Lower lobe of right lung (tissue), 2 donors: ENCODE results near the gene NFASC. TPM values are rescaled to one million over a fixed set of nuclear protein-coding genes. Genes with fewer than 3 reads are reported as not detected.

Source experiments
- ATAC-seq, 2 donors: fragments of 200-7000 bp; cut with Tn5 transposase; one replicate each; pipeline ENCODE4 v1.9.1; 2020 to 2022; ENCODE audit warnings: mild to moderate bottlenecking in 2 of 2, moderate library complexity in 2 of 2
- DNase-seq: peaks from one replicate; pipeline ENCODE4 v3.0.0-alpha.2; 2020
- H3K27ac ChIP-seq: fragments of 200-600 bp; one replicate; pipeline ENCODE4 v1.8.0; 2022
- H3K27me3 ChIP-seq: fragments of 200-600 bp; one replicate; pipeline ENCODE4 v1.8.0; 2022; ENCODE audit warnings: low read depth
- H3K36me3 ChIP-seq: fragments of 200-600 bp; one replicate; pipeline ENCODE4 v1.8.0; 2022; ENCODE audit warnings: mild to moderate bottlenecking
- H3K4me1 ChIP-seq: fragments of 200-600 bp; one replicate; pipeline ENCODE4 v1.8.0; 2022
- H3K4me3 ChIP-seq: fragments of 200-600 bp; one replicate; pipeline ENCODE4 v1.8.0; 2022; ENCODE audit warnings: mild to moderate bottlenecking
- H3K9me3 ChIP-seq: fragments of 200-600 bp; one replicate; pipeline ENCODE4 v1.8.0; 2022
- CTCF ChIP-seq: fragments of 200-600 bp; IDR thresholded peaks from one replicate; pipeline ENCODE4 v1.8.0; 2022; ENCODE audit warnings: antibody characterized with exemption, mild to moderate bottlenecking
- intact Hi-C: fragments of 100-400 bp; cut with DNase I; formaldehyde crosslinking; loops from one replicate; pipeline ENCODE4 v1.11.0; 2022
- total RNA-seq: library from RNA; stranded (reverse); fragmentation: NEBNext Ultra II Directional; extraction: Animal tissue kit (Norgen Biotek cat#: 25700); gene quantifications from one replicate; pipeline ENCODE4 v1.2.1, GENCODE V29; 2021
- donor health status: DM: no; HTN: yes; CAD: no; lungs with severe emphysema.

The NFASC gene
- total RNA-seq, 1 donor from 2014 or later: 12.2 TPM

DNA sequence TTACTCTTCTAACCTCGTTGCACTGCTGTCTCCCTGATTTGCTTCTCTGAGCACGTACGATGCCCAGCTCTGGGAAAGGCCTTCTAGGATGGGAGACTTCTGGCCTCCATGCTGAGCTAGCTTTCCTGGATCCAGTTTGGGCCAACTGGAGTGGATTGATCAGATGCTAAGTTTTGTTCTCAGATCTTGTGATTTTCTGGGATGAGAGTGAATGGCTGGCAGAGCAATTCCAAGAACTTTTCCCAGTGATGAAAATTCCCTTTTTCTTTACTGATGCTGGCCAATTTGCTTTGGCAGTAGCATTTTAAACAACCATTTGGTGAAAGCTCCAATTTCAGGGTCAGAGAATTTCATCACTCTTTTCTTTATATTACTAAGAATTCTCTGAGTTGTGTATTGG is 34.9 kb upstream of the NFASC start:
- intact Hi-C loops: no loop called here

GRCh38 chr1:204836856-204837255 is 33.8 kb upstream of the NFASC start:
- no peaks in the 10 kb centered on the region for H3K4me1 ChIP-seq
- intact Hi-C loops: no loop called here

More for the DNA sequence above, 34.9 kb upstream of the NFASC start:
- Histone ChIP-seq H3K4me3 (no peak overlapping the region), H3K4me1 (no peaks in the 10 kb centered on the region), H3K36me3 (no peaks in the 10 kb centered on the region), H3K27ac (no peak overlapping the region), H3K27me3 (peaks cover 6% of the 10 kb centered on the region), H3K9me3 (no peaks in the 10 kb centered on the region)
- ATAC-seq (no peak), DNase-seq (no peak)
- TF ChIP-seq CTCF: no peak

DNA sequence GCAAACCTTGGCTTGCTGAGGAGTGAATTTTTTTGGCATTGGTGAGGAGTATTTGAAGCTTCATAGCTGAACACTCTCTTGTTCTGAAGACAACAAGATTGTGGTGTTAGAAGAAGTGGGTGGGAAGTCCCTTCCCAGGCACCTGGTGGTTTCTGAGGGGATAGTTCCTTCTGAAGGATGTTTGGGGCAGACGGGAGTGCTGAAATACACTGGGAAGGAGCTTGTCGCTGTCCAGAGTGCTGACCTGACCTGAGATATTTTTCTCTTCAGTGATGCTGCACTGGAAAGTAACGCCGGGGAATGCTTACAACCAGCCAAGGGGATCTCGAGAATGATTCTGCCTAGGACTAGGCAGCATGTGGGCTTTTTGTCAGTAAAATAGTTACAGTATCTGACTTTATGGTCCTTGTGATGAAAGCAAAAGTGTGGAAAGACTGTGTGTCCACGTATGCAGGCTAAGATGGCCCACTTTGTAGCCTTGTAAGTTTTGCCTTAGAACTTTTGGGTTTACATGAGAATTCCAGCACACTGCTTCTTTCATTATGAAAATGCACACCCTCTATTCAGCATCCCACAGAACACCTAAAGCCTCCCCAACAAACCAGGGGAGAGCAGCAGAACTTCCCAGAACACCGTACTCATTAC is 33.1 kb upstream of the NFASC start:
- Histone ChIP-seq H3K27ac (no peak overlapping the region), H3K4me1 (no peaks in the 10 kb centered on the region), H3K27me3 (peaks cover 6% of the 10 kb centered on the region), H3K9me3 (no peaks in the 10 kb centered on the region), H3K36me3 (no peaks in the 10 kb centered on the region), H3K4me3 (no peak overlapping the region)
- no peak for ATAC-seq
- TF ChIP-seq CTCF: no peak
- no peak for DNase-seq
- intact Hi-C loops: no loop called here

More at GRCh38 chr1:204836856-204837255, 33.8 kb upstream of the NFASC start:
- H3K36me3 ChIP-seq: no peaks in the 10 kb centered on the region
- DNase-seq (no peak), ATAC-seq (no peak)
- H3K27ac ChIP-seq: no peak overlapping the region
- no peaks in the 10 kb centered on the region for H3K9me3 ChIP-seq
- no peak overlapping the region for H3K4me3 ChIP-seq
- peaks cover 6% of the 10 kb centered on the region for H3K27me3 ChIP-seq
- TF ChIP-seq CTCF: no peak

DNA sequence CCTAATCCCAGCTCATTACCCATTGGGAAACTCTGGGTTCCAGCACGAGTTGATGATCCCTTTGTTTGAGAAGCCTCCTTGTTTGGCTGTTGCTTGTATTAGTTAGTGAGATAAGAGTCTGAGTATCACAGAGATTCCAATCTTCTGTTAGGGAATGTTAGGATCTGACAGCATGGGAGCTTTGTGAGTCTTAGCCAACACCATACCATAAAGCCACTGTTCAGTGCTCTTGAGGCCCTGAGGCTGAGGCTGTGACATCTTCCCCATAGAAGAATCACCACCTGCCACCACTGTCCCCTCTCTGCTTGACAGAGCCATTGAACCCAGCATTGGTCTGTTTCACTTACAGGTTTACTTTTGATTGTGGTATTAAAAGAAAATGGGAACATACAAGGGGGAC is 29.3 kb upstream of the NFASC start:
- Histone ChIP-seq H3K36me3 (no peaks in the 10 kb centered on the region), H3K9me3 (no peaks in the 10 kb centered on the region), H3K4me3 (no peak overlapping the region), H3K27me3 (peaks cover 6% of the 10 kb centered on the region), H3K27ac (no peak overlapping the region), H3K4me1 (no peaks in the 10 kb centered on the region)
- no peak for ATAC-seq
- DNase-seq: no peak
- TF ChIP-seq CTCF: no peak
- intact Hi-C loops: no loop called here

- peaks cover 6% of the 10 kb centered on the region for H3K27me3 ChIP-seq
- no peak overlapping the region for H3K27ac ChIP-seq
- ATAC-seq: no peak
- intact Hi-C loops: no loop called here
- no peak for TF ChIP-seq CTCF
- no peaks in the 10 kb centered on the region for H3K36me3 ChIP-seq
- no peaks in the 10 kb centered on the region for H3K9me3 ChIP-seq
- DNase-seq: no peak
- H3K4me1 ChIP-seq: no peaks in the 10 kb centered on the region
- H3K4me3 ChIP-seq: no peak overlapping the region
Observed at GRCh38 chr1:204841798-204842197, 28.9 kb upstream of the NFASC start.
